HCT116 (cell line): ENCODE measurements around the gene SEL1L3. TPM values are rescaled to one million over a fixed set of nuclear protein-coding genes. Genes with fewer than 3 reads are reported as not detected.

ENCODE experiments used
- ATAC-seq: fragments of 200-7000 bp; cut with Tn5 transposase; 2 replicates; pipeline ENCODE4 v1.9.1; 2020; ENCODE audit warnings: mild to moderate bottlenecking, moderate library complexity
- BruUV-seq: library from RNA; stranded (reverse); fragments of 400-500 nt; replicated peaks from 2 replicates; lab custom pipeline; 2021; lab: Mats Ljungman, UMichigan
- CTCF ChIA-PET: fragments of 300-600 bp; sonication (Branson Sonifier 250); formaldehyde crosslinking; loops from one replicate; lab custom pipeline; 2021; ENCODE audit warnings: antibody characterized with exemption; lab: Charles Lee
- POLR2A ChIA-PET: fragments of 300-600, 350-600 bp; sonication (Branson Sonifier 250); formaldehyde crosslinking; loops from one replicate; lab custom pipeline; 2021; ENCODE audit warnings: antibody characterized with exemption; lab: Charles Lee
- RAD21 ChIA-PET, 2 experiments: fragments of 300-600 bp; sonication (Branson Sonifier 250); formaldehyde crosslinking; loops; one replicate each; lab custom pipeline; 2023; ENCODE audit warnings: low total read pairs in 2 of 2; ENCODE audit not compliant: uncharacterized antibody in 2 of 2, unreplicated experiment in 2 of 2, low non-redundant PET in 1 of 2; lab: Charles Lee
- DNase-seq: peaks from one replicate; pipeline ENCODE4 v3.0.0-alpha.2; 2010; ENCODE audit warnings: low read depth, low spot score
- H2AFZ ChIP-seq: fragments of 200-600 bp; shearing (Covaris generic), sonication (generic); 2 replicates; pipeline ENCODE4 v1.6.1; 2017; ENCODE audit warnings: low read depth, mixed run types, mixed read lengths, antibody characterized with exemption, low read length; ENCODE audit not compliant: poor library complexity, severe bottlenecking
- H3K27ac ChIP-seq: 2 replicates; pipeline ENCODE4 v1.5.1; 2012; ENCODE audit warnings: low read depth, low read length
- H3K27me3 ChIP-seq: fragments of 200-600 bp; sonication (generic); 2 replicates; pipeline ENCODE4 v1.6.1; 2016; ENCODE audit warnings: mixed run types, low read length, mixed read lengths; ENCODE audit not compliant: insufficient read depth
- H3K36me3 ChIP-seq, 2 experiments: fragments of 200-500 bp in 1 of 2; fragments of 200-600 bp in 1 of 2; sonication (Bioruptor generic) in 1 of 2; sonication (generic) in 1 of 2; 2 replicates each; pipeline versions ENCODE4 v1.5.1 to v1.6.1; 2014 to 2016; ENCODE audit warnings: low read length in 2 of 2, inconsistent platforms in 1 of 2, mixed read lengths in 1 of 2, mixed run types in 1 of 2; ENCODE audit not compliant: insufficient read depth in 2 of 2, control insufficient read depth in 1 of 2
- H3K4me1 ChIP-seq, 2 experiments: fragments of 200-600 bp in 1 of 2; sonication (generic) in 1 of 2; 2 replicates each; pipeline versions ENCODE4 v1.5.1 to v1.6.1; 2012 to 2017; ENCODE audit warnings: low read length in 2 of 2, inconsistent platforms in 1 of 2, mild to moderate bottlenecking in 1 of 2, mixed read lengths in 1 of 2, mixed run types in 1 of 2, moderate library complexity in 1 of 2; ENCODE audit not compliant: insufficient read depth in 2 of 2, control insufficient read depth in 1 of 2
- H3K4me2 ChIP-seq: fragments of 200-600 bp; sonication (generic); 2 replicates; pipeline ENCODE4 v1.6.1; 2017; ENCODE audit warnings: mixed run types, low read length, mixed read lengths
- H3K4me3 ChIP-seq, 2 experiments: fragments of 200-600 bp in 1 of 2; sonication (generic) in 1 of 2; replicated peaks in 1 of 2; 2 replicates each; pipeline ENCODE4 v1.5.1; 2011 to 2016; ENCODE audit warnings: low read length in 2 of 2, control low read depth in 1 of 2, low read depth in 1 of 2, mild to moderate bottlenecking in 1 of 2, mixed read lengths in 1 of 2, mixed run types in 1 of 2
- H3K79me2 ChIP-seq: fragments of 200-600 bp; sonication (generic); 2 replicates; pipeline ENCODE4 v1.6.1; 2017; ENCODE audit warnings: mild to moderate bottlenecking, mixed run types, low read length, moderate library complexity, mixed read lengths; ENCODE audit not compliant: insufficient read depth
- H3K9ac ChIP-seq: fragments of 200-600 bp; sonication (generic); 2 replicates; pipeline ENCODE4 v1.6.1; 2016; ENCODE audit warnings: low read length, mixed read lengths
- H3K9me2 ChIP-seq: fragments of 200-600 bp; sonication (generic), shearing (Covaris generic); 2 replicates; pipeline ENCODE4 v1.6.1; 2017; ENCODE audit warnings: mixed run types, mild to moderate bottlenecking, moderate library complexity; ENCODE audit not compliant: insufficient read depth
- H3K9me3 ChIP-seq, 2 experiments: fragments of 200-500 bp in 1 of 2; fragments of 200-600 bp in 1 of 2; sonication (Bioruptor generic) in 1 of 2; sonication (generic) in 1 of 2; 2 replicates each; pipeline ENCODE4 v1.6.1; 2014 to 2017; ENCODE audit warnings: low read length in 2 of 2, mixed read lengths in 2 of 2, inconsistent platforms in 1 of 2, low read depth in 1 of 2, mild to moderate bottlenecking in 1 of 2, mixed run types in 1 of 2, moderate library complexity in 1 of 2; ENCODE audit not compliant: control insufficient read depth in 1 of 2, insufficient read depth in 1 of 2
- H4K20me1 ChIP-seq: fragments of 200-600 bp; sonication (generic), shearing (Covaris generic); 2 replicates; pipeline ENCODE4 v1.6.1; 2017; ENCODE audit warnings: mixed run types, mild to moderate bottlenecking, moderate library complexity; ENCODE audit not compliant: insufficient read depth
- ATF3 ChIP-seq: IDR thresholded peaks from 2 replicates; pipeline ENCODE4 v1.6.1; 2012
- CEBPB ChIP-seq: IDR thresholded peaks from 2 replicates; pipeline ENCODE4 v1.6.1; 2012; ENCODE audit warnings: low read depth
- EGR1 ChIP-seq: IDR thresholded peaks from 2 replicates; pipeline ENCODE4 v1.6.1; 2012; ENCODE audit warnings: low read depth
- EZH2phosphoT487 ChIP-seq: fragments of 200-600 bp; IDR thresholded peaks from 2 replicates; pipeline ENCODE4 v1.6.1; 2018; ENCODE audit warnings: antibody characterized with exemption, borderline replicate concordance
- JUND ChIP-seq: IDR thresholded peaks from 2 replicates; pipeline ENCODE4 v1.6.1; 2012
- MAX ChIP-seq: IDR thresholded peaks from 2 replicates; pipeline ENCODE4 v1.6.1; 2012
- POLR2AphosphoS5 ChIP-seq: IDR thresholded peaks from 2 replicates; pipeline ENCODE4 v1.6.1; 2011; ENCODE audit warnings: mild to moderate bottlenecking, low read depth, low read length, moderate library complexity
- RAD21 ChIP-seq: IDR thresholded peaks from 2 replicates; pipeline ENCODE4 v1.6.1; 2012; ENCODE audit warnings: low read depth, mild to moderate bottlenecking
- SIN3A ChIP-seq: IDR thresholded peaks from 2 replicates; pipeline ENCODE4 v1.6.1; 2012; ENCODE audit warnings: low read depth
- SP1 ChIP-seq: IDR thresholded peaks from 2 replicates; pipeline ENCODE4 v1.6.1; 2012; ENCODE audit warnings: low read depth
- SRF ChIP-seq: IDR thresholded peaks from 2 replicates; pipeline ENCODE4 v1.6.1; 2012; ENCODE audit warnings: low read depth
- YY1 ChIP-seq: IDR thresholded peaks from 2 replicates; pipeline ENCODE4 v1.6.1; 2011; ENCODE audit warnings: low read length, low read depth, moderate library complexity, mild to moderate bottlenecking; ENCODE audit not compliant: insufficient replicate concordance; ENCODE audit errors: extremely low read depth
- intact Hi-C: fragments of 100-400 bp; cut with micrococcal nuclease; formaldehyde crosslinking; loops from 2 replicates; pipeline ENCODE4 v1.10.0; 2022
- total RNA-seq: library from RNA; stranded (reverse); gene quantifications from one replicate; pipeline ENCODE4 v1.2.1, GENCODE V29; 2021; ENCODE audit not compliant: unreplicated experiment

The SEL1L3 gene
- total RNA-seq, 1 experiment from 2014 or later = 45.0 TPM

GRCh38 chr4:25788703-25789238 lies 74.0 kb downstream of the SEL1L3 start:
- Histone ChIP-seq H3K27ac (no peak overlapping the region), H3K27me3 (no peaks in the 10 kb centered on the region), H3K9me2 (no peaks in the 10 kb centered on the region), H3K9me3 (no peaks in the 10 kb centered on the region), H3K9ac (no peak overlapping the region), H3K4me3 (no peak overlapping the region), H3K36me3 (peaks cover 0 to 6% of the 10 kb centered on the region in 2 experiments; a peak in 1 of 4 replicates), H3K4me1 (no peaks in the 10 kb centered on the region), H3K4me2 (no peak overlapping the region), H4K20me1 (no peaks in the 10 kb centered on the region), H2AFZ (no peak overlapping the region), H3K79me2 (no peaks in the 10 kb centered on the region)
- no peak for TF ChIP-seq CEBPB
- TF ChIP-seq EGR1 = no peak
- no peak for TF ChIP-seq RAD21
- TF ChIP-seq YY1 = no peak
- POLR2A ChIA-PET = no interaction called here
- DNase-seq (no peak), ATAC-seq (no peak)
- RAD21 ChIA-PET = no interaction called here
- CTCF ChIA-PET = interaction anchor here (1.5 kb wide), 1 partner anchor 347 kb away, joined by 3 read pairs; no protein-coding TSS in a partner anchor
- intact Hi-C loops = no loop called here
- BruUV-seq = no TSS peak

- Histone ChIP-seq H3K4me1 (no peaks in the 10 kb centered on the region), H3K9ac (no peak overlapping the region), H3K4me2 (no peak overlapping the region), H3K27me3 (no peaks in the 10 kb centered on the region), H3K36me3 (peaks cover 3 to 6% of the 10 kb centered on the region in 2 experiments; a peak in 2 of 4 replicates), H3K79me2 (no peaks in the 10 kb centered on the region), H3K9me3 (no peaks in the 10 kb centered on the region), H3K9me2 (no peaks in the 10 kb centered on the region), H2AFZ (no peak overlapping the region), H4K20me1 (no peaks in the 10 kb centered on the region), H3K4me3 (no peak overlapping the region), H3K27ac (no peak overlapping the region)
- intact Hi-C loops = no loop called here
- ATAC-seq (no peak), DNase-seq (no peak)
- ChIA-PET RAD21 (no interaction called here), CTCF (no interaction called here), POLR2A (no interaction called here)
- no peak for TF ChIP-seq EZH2phosphoT487
- TF ChIP-seq POLR2AphosphoS5 = no peak
- no peak for TF ChIP-seq JUND
- TF ChIP-seq YY1 = no peak
- TF ChIP-seq ATF3 = no peak
- TF ChIP-seq SIN3A = no peak
- no peak for TF ChIP-seq SP1
- TF ChIP-seq SRF = no peak
- TF ChIP-seq MAX = no peak
- BruUV-seq = no TSS peak
Measured at GRCh38 chr4:25786497-25787065, 76.2 kb downstream of the SEL1L3 start.
